Loucy (cell line): Measurements from ENCODE around the gene CLDN17.

Source experiments
- H2AFZ ChIP-seq: fragments of 200-600 bp; sonication (generic); 2 replicates; pipeline ENCODE4 v1.6.0; 2016; ENCODE audit warnings: antibody characterized with exemption, mild to moderate bottlenecking, low read length, moderate library complexity
- H3F3A ChIP-seq: fragments of 200-600 bp; 2 replicates; pipeline ENCODE4 v1.6.0; 2016; ENCODE audit warnings: antibody characterized with exemption, low read depth, mild to moderate bottlenecking
- H3K27me3 ChIP-seq: fragments of 200-600 bp; sonication (generic); 2 replicates; pipeline ENCODE4 v1.6.1; 2014; ENCODE audit warnings: low read length, mild to moderate bottlenecking; ENCODE audit not compliant: insufficient read depth, poor library complexity, severe bottlenecking
- H3K36me3 ChIP-seq: fragments of 200-600 bp; sonication (generic); 2 replicates; pipeline ENCODE4 v1.6.1; 2016; ENCODE audit warnings: low read length; ENCODE audit not compliant: insufficient read depth
- H3K4me1 ChIP-seq: fragments of 200-600 bp; sonication (generic); 2 replicates; pipeline ENCODE4 v1.5.1; 2014; ENCODE audit warnings: low read length, mild to moderate bottlenecking; ENCODE audit not compliant: insufficient read depth, poor library complexity, severe bottlenecking
- H3K4me2 ChIP-seq: fragments of 200-600 bp; sonication (generic); 2 replicates; pipeline ENCODE4 v1.6.0; 2014; ENCODE audit warnings: antibody characterized with exemption, low read length, low read depth, mild to moderate bottlenecking; ENCODE audit not compliant: poor library complexity, severe bottlenecking
- H3K4me3 ChIP-seq: fragments of 200-600 bp; sonication (generic); 2 replicates; pipeline ENCODE4 v1.5.1; 2014; ENCODE audit warnings: low read length, mild to moderate bottlenecking, mixed read lengths; ENCODE audit not compliant: poor library complexity, severe bottlenecking
- H3K79me2 ChIP-seq: fragments of 200-600 bp; sonication (generic); 2 replicates; pipeline ENCODE4 v1.6.1; 2014; ENCODE audit warnings: low read length; ENCODE audit not compliant: insufficient read depth
- H3K9ac ChIP-seq: fragments of 200-600 bp; sonication (generic); 2 replicates; pipeline ENCODE4 v1.6.0; 2014; ENCODE audit warnings: mild to moderate bottlenecking, low read depth, low read length, moderate library complexity; ENCODE audit not compliant: poor library complexity, severe bottlenecking
- H3K9me2 ChIP-seq: fragments of 200-600 bp; sonication (generic); replicated peaks from 2 replicates; pipeline ENCODE4 v1.6.1; 2016; ENCODE audit warnings: low read depth, low read length, mixed read lengths
- H3K9me3 ChIP-seq: fragments of 200-600 bp; sonication (generic); 2 replicates; pipeline ENCODE4 v1.6.1; 2014; ENCODE audit warnings: mild to moderate bottlenecking, antibody characterized with exemption, low read length, low read depth; ENCODE audit not compliant: insufficient read depth
- H4K20me1 ChIP-seq: fragments of 200-600 bp; sonication (generic); 2 replicates; pipeline ENCODE4 v1.6.0; 2014; ENCODE audit warnings: antibody characterized with exemption, low read length, mild to moderate bottlenecking; ENCODE audit not compliant: insufficient read depth, poor library complexity, severe bottlenecking
- CTCF ChIP-seq: fragments of 200-600 bp; sonication (generic); conservative IDR thresholded peaks from 2 replicates; pipeline ENCODE4 v1.5.1; 2014; ENCODE audit warnings: mild to moderate bottlenecking, antibody characterized with exemption, low read length
- EZH2phosphoT487 ChIP-seq: fragments of 200-600 bp; IDR thresholded peaks from 2 replicates; pipeline ENCODE4 v1.6.1; 2018; ENCODE audit warnings: antibody characterized with exemption, mild to moderate bottlenecking, moderate library complexity, borderline replicate concordance

CLDN17 gene

GRCh38 chr21:30166705-30167104, at the start of gene CLDN17:
Gene CLDN17, minus strand, starts transcription at chr21:30166805. Its CDS starts 188 bp downstream, at chr21:30166617.
- Histone ChIP-seq H3F3A (no peaks in the 10 kb centered on the region), H3K4me2 (no peak within 1 kb of the TSS), H3K4me3 (no peak within 1 kb of the TSS), H2AFZ (no peak within 1 kb of the TSS), H3K36me3 (no peaks in the 10 kb centered on the region), H3K9me2 (no peaks in the 10 kb centered on the region), H3K9ac (no peak within 1 kb of the TSS), H3K79me2 (no peaks in the 10 kb centered on the region), H3K27me3 (no peaks in the 10 kb centered on the region), H4K20me1 (no peaks in the 10 kb centered on the region), H3K9me3 (no peaks in the 10 kb centered on the region; the same call in 1 of the 2 replicates), H3K4me1 (no peaks in the 10 kb centered on the region)
- no peak for TF ChIP-seq EZH2phosphoT487
- TF ChIP-seq CTCF = no peak

- Histone ChIP-seq H3K4me3 (no peak within 1 kb of the TSS), H3K36me3 (no peaks in the 10 kb centered on the region), H3K4me2 (no peak within 1 kb of the TSS), H3F3A (no peaks in the 10 kb centered on the region), H3K27me3 (no peaks in the 10 kb centered on the region), H3K9me2 (no peaks in the 10 kb centered on the region), H3K9me3 (no peaks in the 10 kb centered on the region), H3K79me2 (no peaks in the 10 kb centered on the region), H3K9ac (no peak within 1 kb of the TSS), H2AFZ (no peak within 1 kb of the TSS), H3K4me1 (no peaks in the 10 kb centered on the region), H4K20me1 (no peaks in the 10 kb centered on the region)
- TF ChIP-seq CTCF (no peak), EZH2phosphoT487 (no peak)
Measured at GRCh38 chr21:30216041-30216723, 49.6 kb upstream of the CLDN17 start, which contains the start of gene CLDN8. Gene CLDN8, minus strand, starts transcription at chr21:30216097. Its CDS starts 172 bp downstream, at chr21:30215925.

- Histone ChIP-seq H2AFZ (no peak overlapping the region), H3F3A (no peaks in the 10 kb centered on the region), H3K9me3 (no peaks in the 10 kb centered on the region), H3K4me2 (no peak overlapping the region), H3K9me2 (no peaks in the 10 kb centered on the region), H3K4me3 (no peak overlapping the region), H3K79me2 (no peaks in the 10 kb centered on the region), H3K4me1 (no peaks in the 10 kb centered on the region), H3K27me3 (no peaks in the 10 kb centered on the region), H3K36me3 (no peaks in the 10 kb centered on the region), H3K9ac (no peak overlapping the region), H4K20me1 (no peaks in the 10 kb centered on the region)
- TF ChIP-seq CTCF (no peak), EZH2phosphoT487 (no peak)
Measured at GRCh38 chr21:30211071-30211470, 44.5 kb upstream of the CLDN17 start.
